Fibroblast of mammary gland (primary cell): ENCODE results near the gene CPNE7.
"Not testable (repeated sequence)": the region's sequence is repeated elsewhere in the genome, so short reads cannot be mapped to it uniquely, and the experiment has no call there.

Experiments used
- DNase-seq: peaks from one replicate; pipeline ENCODE4 v3.0.0-alpha.2; 2010; ENCODE audit warnings: low read depth
- H3K4me3 ChIP-seq: 2 replicates; pipeline ENCODE4 v1.5.1; 2011; ENCODE audit warnings: low read depth, mild to moderate bottlenecking, low read length, moderate library complexity; ENCODE audit not compliant: control insufficient read depth
- TF ChIP-seq, protein P1 (sequence below): conservative IDR thresholded peaks from 2 replicates; pipeline ENCODE4 v1.5.1; 2011; ENCODE audit warnings: low read depth, low read length, inconsistent platforms; ENCODE audit not compliant: control insufficient read depth, insufficient read depth

Gene CPNE7

DNA sequence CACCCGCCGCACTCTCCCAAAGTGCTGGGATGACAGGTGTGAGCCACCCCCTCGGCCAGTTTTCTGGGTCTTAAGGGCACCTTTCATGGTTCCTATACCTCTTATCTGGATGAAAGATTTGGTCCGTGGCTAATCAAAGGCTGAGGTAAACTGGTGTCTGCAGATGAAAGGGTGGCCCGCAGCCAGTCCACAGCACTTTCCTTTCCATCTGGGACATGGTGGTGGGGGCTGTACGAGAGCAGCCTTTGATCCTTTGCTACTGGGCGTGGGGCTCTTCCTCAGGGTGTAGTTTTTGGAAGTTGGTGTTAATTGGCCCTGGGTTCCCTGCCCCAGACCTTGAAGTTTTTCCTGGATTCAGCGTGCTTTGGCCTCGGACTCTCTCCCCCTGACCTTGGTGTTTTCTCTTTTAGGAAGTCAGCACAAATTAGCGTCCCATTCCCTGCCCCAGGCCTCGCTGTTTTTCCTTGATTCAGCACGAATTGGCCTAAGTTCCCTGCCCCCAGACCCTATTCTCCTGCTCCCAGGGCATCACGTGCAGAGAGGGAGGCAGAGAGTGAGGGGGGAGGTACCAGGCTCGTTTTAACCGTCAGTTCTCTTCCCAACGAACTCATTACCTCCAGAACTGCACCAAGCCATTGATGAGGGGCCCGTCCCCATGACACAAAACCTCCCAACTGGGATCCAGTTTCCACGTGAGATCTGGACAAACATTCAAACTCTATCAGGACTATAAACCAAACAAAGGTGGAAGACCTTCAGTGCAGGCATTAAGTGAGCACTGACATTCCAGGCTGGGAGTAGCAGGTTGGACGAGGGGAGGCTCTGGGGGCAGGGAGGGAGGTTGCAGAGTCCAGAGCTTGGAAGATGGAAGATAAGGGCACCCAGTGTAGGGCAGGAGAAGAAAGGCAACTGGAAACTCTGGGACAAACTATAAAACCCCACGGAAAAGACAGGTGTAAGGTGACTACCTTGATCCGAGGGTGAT, 49.5 kb downstream of the CPNE7 start:
- TF ChIP-seq, protein P1, sequence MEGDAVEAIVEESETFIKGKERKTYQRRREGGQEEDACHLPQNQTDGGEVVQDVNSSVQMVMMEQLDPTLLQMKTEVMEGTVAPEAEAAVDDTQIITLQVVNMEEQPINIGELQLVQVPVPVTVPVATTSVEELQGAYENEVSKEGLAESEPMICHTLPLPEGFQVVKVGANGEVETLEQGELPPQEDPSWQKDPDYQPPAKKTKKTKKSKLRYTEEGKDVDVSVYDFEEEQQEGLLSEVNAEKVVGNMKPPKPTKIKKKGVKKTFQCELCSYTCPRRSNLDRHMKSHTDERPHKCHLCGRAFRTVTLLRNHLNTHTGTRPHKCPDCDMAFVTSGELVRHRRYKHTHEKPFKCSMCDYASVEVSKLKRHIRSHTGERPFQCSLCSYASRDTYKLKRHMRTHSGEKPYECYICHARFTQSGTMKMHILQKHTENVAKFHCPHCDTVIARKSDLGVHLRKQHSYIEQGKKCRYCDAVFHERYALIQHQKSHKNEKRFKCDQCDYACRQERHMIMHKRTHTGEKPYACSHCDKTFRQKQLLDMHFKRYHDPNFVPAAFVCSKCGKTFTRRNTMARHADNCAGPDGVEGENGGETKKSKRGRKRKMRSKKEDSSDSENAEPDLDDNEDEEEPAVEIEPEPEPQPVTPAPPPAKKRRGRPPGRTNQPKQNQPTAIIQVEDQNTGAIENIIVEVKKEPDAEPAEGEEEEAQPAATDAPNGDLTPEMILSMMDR, result no peak
- no peak for DNase-seq
- no peak overlapping the region for H3K4me3 ChIP-seq

DNA sequence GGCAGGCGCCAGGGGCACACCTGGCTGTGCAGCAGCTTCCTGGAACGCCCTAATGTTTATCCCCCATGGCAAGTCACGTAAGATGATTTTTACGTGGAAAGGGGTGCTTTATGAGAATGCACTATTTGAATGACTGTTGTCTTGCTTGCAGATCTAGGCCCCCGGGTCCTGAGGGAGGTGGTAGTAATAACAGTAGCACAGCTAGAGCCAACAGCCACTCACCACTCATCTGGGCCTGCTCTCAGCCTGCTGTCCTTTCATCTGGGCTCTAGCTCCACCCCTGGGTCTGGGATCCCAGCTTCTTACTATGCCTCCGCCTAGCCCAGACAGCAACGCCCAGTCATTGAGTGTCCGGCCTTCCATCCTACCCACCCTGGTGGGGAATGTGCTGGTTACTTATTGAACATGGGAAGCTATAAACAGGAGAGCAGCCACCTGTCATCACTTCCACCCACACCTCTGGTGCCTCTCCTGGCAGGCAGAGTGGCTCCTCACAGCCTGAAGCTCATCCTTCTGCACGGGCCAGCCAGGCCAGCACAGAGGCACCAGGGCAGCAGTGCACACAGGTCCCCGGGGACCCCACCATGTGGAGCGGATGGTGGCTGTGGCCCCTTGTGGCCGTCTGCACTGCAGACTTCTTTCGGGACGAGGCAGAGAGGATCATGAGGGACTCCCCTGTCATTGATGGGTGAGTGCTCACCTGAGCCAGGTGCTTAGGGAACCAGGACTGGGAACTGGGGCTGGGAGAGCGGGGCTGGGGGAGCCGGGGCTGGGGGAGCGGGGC, 54.5 kb downstream of the CPNE7 start:
- DNase-seq, result no peak
- TF ChIP-seq, protein P1, result no peak
- H3K4me3 ChIP-seq, result no peak overlapping the region

DNA sequence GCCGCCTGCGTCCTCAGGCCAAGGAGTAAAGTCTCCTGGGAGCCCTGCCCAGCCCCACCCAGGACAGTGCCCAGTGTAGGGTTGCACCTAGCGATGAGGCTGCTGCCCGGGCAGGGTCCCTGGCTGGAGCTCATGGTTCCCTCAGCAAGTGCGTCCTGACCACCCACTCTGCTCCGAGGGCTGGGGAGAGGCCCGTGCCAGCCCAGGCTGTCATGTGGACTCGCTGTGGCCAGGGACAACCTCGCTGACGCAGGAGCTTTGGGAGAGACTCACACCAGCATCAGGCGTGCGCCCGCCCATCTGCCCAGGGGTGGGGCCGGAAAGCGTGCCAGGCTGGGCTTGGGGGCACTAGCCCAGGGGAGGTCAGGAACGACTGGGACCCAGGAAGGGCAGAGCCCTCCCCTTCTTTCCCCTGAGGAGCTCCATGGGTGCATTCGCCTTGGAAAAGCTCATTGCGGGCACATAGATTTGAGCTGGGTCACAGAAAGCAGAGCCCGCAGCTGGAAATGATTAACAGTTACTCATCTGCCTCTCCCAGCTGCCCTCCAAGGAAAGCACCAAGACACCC, 57.6 kb downstream of the CPNE7 start:
- TF ChIP-seq, protein P1, result no peak
- DNase-seq, result peak; percentile 88
- H3K4me3 ChIP-seq, result no peak overlapping the region

DNA sequence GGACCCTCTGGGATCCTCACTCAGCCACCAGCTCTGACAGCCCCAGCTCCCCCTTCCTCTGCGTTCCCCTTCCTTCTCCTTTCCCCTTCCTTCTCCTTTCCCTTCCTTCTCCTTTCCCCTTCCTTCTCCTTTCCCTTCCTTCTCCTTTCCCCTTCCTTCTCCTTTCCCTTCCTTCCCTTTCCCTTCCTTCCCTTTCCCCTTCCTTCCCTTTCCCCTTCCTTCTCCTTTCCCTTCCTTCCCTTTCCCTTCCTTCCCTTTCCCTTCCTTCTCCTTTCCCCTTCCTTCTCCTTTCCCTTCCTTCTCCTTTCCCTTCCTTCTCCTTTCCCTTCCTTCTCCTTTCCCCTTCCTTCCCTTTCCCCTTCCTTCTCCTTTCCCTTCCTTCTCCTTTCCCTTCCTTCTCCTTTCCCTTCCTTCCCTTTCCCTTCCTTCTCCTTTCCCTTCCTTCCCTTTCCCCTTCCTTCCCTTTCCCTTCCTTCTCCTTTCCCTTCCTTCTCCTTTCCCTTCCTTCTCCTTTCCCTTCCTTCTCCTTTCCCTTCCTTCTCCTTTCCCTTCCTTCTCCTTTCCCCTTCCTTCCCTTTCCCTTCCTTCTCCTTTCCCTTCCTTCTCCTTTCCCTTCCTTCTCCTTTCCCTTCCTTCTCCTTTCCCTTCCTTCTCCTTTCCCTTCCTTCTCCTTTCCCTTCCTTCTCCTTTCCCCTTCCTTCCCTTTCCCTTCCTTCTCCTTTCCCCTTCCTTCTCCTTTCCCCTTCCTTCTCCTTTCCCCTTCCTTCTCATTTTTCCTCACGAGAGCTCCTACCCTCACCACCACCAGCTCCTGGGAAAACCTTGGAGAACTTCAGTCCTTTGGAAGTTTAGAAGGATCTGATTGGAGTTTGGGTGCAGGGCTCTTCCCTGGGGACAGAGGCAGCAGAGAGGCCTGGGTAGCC, 59.2 kb downstream of the CPNE7 start:
- DNase-seq, H3K4me3 ChIP-seq: not testable (repeated sequence)

DNA sequence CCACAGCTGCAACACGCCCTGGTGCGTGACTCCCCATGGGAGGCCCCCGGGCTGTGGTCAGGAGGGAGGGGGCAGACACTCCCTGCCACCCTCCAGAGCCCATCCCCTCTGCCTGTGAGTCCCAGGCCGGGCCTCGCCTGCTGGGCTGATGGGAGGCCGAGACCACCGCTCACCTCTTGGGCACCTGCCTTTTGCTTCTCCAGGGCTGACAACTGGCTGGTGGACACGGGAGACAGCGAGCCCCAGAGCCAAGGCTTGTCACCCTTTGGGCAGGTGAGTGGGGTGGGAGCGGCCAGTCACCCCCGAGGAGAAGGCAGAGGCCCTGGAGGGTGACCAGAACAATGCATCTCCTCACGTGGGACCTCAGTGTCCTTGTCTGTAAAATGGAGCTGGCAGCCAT, 61.1 kb downstream of the CPNE7 start:
- TF ChIP-seq, protein P1, result no peak
- no peak for DNase-seq
- no peak overlapping the region for H3K4me3 ChIP-seq

DNA sequence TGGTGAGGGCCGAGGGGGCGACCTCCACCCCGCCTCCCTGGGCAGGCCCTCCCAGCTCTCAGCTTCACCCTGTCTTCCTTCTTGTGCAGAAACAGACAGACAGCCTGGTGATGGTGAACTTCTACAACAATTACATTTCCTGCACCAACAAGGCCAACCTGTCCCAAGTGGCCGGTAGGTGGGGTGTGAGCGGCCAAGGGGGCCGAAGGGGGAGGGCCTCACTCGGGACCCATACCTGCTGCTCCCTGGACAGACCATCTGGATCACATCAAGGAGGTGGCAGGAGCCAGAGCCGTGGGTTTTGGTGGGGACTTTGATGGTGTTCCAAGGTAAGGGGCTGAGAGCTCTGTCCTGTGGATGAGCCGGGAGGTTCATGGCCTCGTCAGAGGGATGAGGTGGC, 61.8 kb downstream of the CPNE7 start:
- H3K4me3 ChIP-seq, result no peak overlapping the region

More for the DNA sequence above, 61.8 kb downstream of the CPNE7 start:
- DNase-seq, result no peak
- TF ChIP-seq, protein P1, result no peak
